Ishikawa (cell line): ENCODE results near the gene TET3.

Experiments used
- CEBPB ChIP-seq: IDR thresholded peaks from 2 replicates; pipeline ENCODE4 v1.6.1; 2012
- CREB1 ChIP-seq: IDR thresholded peaks from 2 replicates; pipeline ENCODE4 v1.6.1; 2012; ENCODE audit warnings: low read depth
- EGR1 ChIP-seq: IDR thresholded peaks from 2 replicates; pipeline ENCODE4 v1.6.1; 2012
- EP300 ChIP-seq: IDR thresholded peaks from 2 replicates; pipeline ENCODE4 v1.6.1; 2012; ENCODE audit warnings: borderline replicate concordance
- FOXM1 ChIP-seq: IDR thresholded peaks from 2 replicates; pipeline ENCODE4 v1.6.1; 2012; ENCODE audit warnings: low read depth, borderline replicate concordance
- MAX ChIP-seq: IDR thresholded peaks from 2 replicates; pipeline ENCODE4 v1.6.1; 2012
- NFIC ChIP-seq: IDR thresholded peaks from 2 replicates; pipeline ENCODE4 v1.6.1; 2012
- RAD21 ChIP-seq: IDR thresholded peaks from 2 replicates; pipeline ENCODE4 v1.6.1; 2012; ENCODE audit warnings: low read depth
- REST ChIP-seq: IDR thresholded peaks from 2 replicates; pipeline ENCODE4 v1.6.1; 2012; ENCODE audit warnings: low read depth, mild to moderate bottlenecking
- TAF1 ChIP-seq: IDR thresholded peaks from 2 replicates; pipeline ENCODE4 v1.6.1; 2012; ENCODE audit warnings: low read depth, mild to moderate bottlenecking
- TCF12 ChIP-seq: IDR thresholded peaks from 2 replicates; pipeline ENCODE4 v1.6.1; 2012; ENCODE audit warnings: low read depth
- TEAD4 ChIP-seq: IDR thresholded peaks from 2 replicates; pipeline ENCODE4 v1.6.1; 2012
- USF1 ChIP-seq: IDR thresholded peaks from 2 replicates; pipeline ENCODE4 v1.6.1; 2012
- YY1 ChIP-seq: IDR thresholded peaks from 2 replicates; pipeline ENCODE4 v1.6.1; 2012; ENCODE audit warnings: low read depth
- ZBTB7A ChIP-seq: IDR thresholded peaks from 2 replicates; pipeline ENCODE4 v1.6.1; 2012; ENCODE audit warnings: low read depth

TET3 gene

GRCh38 chr2:73939419-73939818 is 45.3 kb upstream of the TET3 start:
- TF ChIP-seq FOXM1 (no peak), RAD21 (peak; percentile 11; the same call in 1 of the 2 replicates)

GRCh38 chr2:73942664-73943063 is 42.0 kb upstream of the TET3 start:
- TF ChIP-seq USF1 (no peak), EGR1 (no peak), MAX (no peak), EP300 (no peak), NFIC (no peak), CEBPB (no peak), RAD21 (no peak), CREB1 (no peak), ZBTB7A (no peak), TAF1 (no peak), YY1 (no peak), TCF12 (no peak), REST (no peak), FOXM1 (no peak), TEAD4 (no peak)

GRCh38 chr2:73944714-73945113 is 40.0 kb upstream of the TET3 start:
- TF ChIP-seq ZBTB7A (no peak), EP300 (no peak), EGR1 (no peak), CREB1 (no peak), MAX (no peak), TCF12 (no peak), NFIC (no peak), TEAD4 (no peak), CEBPB (no peak), USF1 (no peak), RAD21 (no peak), REST (no peak), YY1 (no peak), FOXM1 (no peak), TAF1 (no peak)

- TF ChIP-seq TAF1 (no peak), EP300 (no peak), REST (no peak), RAD21 (no peak)
Measured at GRCh38 chr2:73946215-73946614, 38.5 kb upstream of the TET3 start.

GRCh38 chr2:73946666-73947065 is 38.0 kb upstream of the TET3 start:
- TF ChIP-seq USF1: no peak
- TF ChIP-seq FOXM1: no peak
- TF ChIP-seq EP300: no peak
- TF ChIP-seq TAF1: no peak
- TF ChIP-seq TCF12: no peak
- TF ChIP-seq EGR1: no peak
- no peak for TF ChIP-seq RAD21
- TF ChIP-seq CREB1: no peak
- no peak for TF ChIP-seq REST
